Esophagus (tissue), 2 donors: ENCODE results near the gene PDLIM7. TPM values are rescaled to one million over a fixed set of nuclear protein-coding genes. Genes with fewer than 3 reads are reported as not detected.

Experiments
- H3K27ac ChIP-seq, 2 donors: one replicate each; pipeline ENCODE4 v1.5.1; 2013; ENCODE audit warnings: low read depth in 2 of 2, mild to moderate bottlenecking in 2 of 2, inconsistent platforms in 1 of 2, low read length in 1 of 2, moderate library complexity in 1 of 2
- H3K27me3 ChIP-seq, 2 donors: one replicate each; pipeline ENCODE4 v1.6.1; 2013; ENCODE audit warnings: low read length in 2 of 2, control low read depth in 1 of 2, mild to moderate bottlenecking in 1 of 2; ENCODE audit not compliant: insufficient read depth in 2 of 2, control insufficient read depth in 1 of 2
- H3K36me3 ChIP-seq, 2 donors: one replicate each; pipeline ENCODE4 v1.6.1; 2013; ENCODE audit warnings: low read length in 1 of 2; ENCODE audit not compliant: control insufficient read depth in 2 of 2, insufficient read depth in 2 of 2
- H3K4me1 ChIP-seq, 2 donors: one replicate each; pipeline ENCODE4 v1.6.1; 2013; ENCODE audit warnings: low read length in 1 of 2; ENCODE audit not compliant: control insufficient read depth in 2 of 2, insufficient read depth in 2 of 2
- H3K4me3 ChIP-seq, 2 donors: one replicate each; pipeline ENCODE4 v1.5.1; 2013; ENCODE audit warnings: low read length in 2 of 2, mild to moderate bottlenecking in 2 of 2, low read depth in 1 of 2, moderate library complexity in 1 of 2
- H3K9me3 ChIP-seq, 2 donors: one replicate each; pipeline ENCODE4 v1.6.1; 2013; ENCODE audit warnings: mild to moderate bottlenecking in 2 of 2, low read depth in 1 of 2, low read length in 1 of 2, moderate library complexity in 1 of 2; ENCODE audit not compliant: control insufficient read depth in 2 of 2, insufficient read depth in 1 of 2
- WGBS, 2 donors: extraction: QIAGEN DNeasy Blood & Tissue Kit; methylation state at CpG; one replicate each; pipeline ENCODE4 v1.1.7; 2013; 5-methylcytosine and 5-hydroxymethylcytosine counted together
- polyA plus RNA-seq, 2 donors: library from polyadenylated mRNA; stranded (reverse); fragments of 200-250 nt; gene quantifications; one replicate each; pipeline ENCODE4 v1.2.3, GENCODE V29; 2013
- donor health status: healthy with polysubstance abuse.
- donor health status: Bipolar disorder and iron deficiency.

Gene PDLIM7, protein sequence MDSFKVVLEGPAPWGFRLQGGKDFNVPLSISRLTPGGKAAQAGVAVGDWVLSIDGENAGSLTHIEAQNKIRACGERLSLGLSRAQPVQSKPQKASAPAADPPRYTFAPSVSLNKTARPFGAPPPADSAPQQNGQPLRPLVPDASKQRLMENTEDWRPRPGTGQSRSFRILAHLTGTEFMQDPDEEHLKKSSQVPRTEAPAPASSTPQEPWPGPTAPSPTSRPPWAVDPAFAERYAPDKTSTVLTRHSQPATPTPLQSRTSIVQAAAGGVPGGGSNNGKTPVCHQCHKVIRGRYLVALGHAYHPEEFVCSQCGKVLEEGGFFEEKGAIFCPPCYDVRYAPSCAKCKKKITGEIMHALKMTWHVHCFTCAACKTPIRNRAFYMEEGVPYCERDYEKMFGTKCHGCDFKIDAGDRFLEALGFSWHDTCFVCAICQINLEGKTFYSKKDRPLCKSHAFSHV
- polyA plus RNA-seq = 100 to 1,000 TPM in 1 of 2 donors, 10 to 100 TPM in 1; 65.4 to 102 TPM

DNA sequence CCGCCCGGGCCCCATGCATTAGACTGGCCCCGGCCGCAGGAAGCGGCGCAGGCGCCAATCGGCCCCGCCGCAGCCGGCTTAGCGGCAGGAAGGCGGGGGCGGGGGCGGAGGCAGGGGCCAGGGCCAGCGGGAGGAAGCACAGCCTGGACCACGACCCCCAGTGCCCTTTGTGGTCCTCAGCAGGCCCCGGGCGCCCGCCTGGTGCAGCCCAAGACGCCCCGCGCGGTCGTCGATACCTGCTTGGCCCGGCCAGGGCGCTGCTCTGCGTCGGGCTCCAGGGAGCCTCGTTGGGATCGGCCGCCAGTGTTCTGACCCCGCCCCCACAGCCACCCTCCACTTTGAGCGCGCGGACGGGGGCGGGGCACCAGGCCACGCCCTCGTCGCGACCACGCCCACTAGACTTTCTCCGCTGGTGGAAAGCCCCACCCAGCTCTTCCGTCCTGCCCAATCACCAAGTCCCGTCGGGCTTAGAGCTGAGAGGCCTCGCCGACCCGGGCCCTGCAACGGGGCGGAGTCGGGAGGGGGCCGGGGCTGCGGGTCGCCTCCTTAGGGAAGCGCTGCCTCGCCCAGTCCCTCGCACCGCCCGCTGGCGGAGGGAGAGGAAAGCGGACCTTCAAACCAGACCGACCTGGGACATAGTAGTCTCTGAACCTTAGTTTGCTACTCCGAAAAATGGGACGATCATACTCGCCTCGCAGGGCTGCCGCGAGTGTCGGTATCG lies at the start of gene PDLIM7:
PDLIM7 (minus strand) TSS at position 313 of the 721 bp plus-strand sequence. CDS start 1,092 bp downstream, outside the sequence.
- WGBS, 2 donors = 0 to 1% methylated on average over 63 to 73 of the region's 73 CpGs
- Histone ChIP-seq H3K27ac (peak within 1 kb of the TSS; percentile 89 to 92), H3K4me1 (peaks cover 3 to 15% of the 10 kb centered on the region in 2 donors), H3K9me3 (no peaks in the 10 kb centered on the region), H3K27me3 (no peaks in the 10 kb centered on the region), H3K4me3 (peak within 1 kb of the TSS; percentile 53 to 64), H3K36me3 (peaks cover 0 to under 1% of the 10 kb centered on the region in 2 donors)

DNA sequence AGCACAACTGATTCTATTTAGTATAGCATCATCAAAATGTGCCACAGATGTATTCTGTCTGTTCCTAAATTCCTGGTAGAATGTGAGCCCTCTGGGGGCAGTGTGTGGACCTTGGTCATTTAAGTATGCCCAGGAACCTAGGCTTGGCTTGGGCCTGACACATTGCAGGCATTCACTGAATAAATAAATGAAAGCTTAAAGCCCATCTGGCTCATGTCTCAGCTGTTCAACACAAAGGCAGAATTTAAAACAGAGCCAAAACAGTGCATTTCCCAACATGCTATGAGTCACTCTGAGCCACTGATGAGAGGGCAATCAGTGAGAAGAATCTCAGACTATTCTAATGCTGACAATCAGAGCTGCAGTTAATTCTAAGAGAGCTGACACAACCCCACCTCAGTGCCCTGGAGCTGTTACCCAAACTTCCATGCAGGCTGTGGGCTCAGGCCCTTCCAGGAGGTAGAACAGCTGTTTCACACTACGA lies 48.9 kb upstream of the PDLIM7 start:
- Histone ChIP-seq H3K27me3 (no peaks in the 10 kb centered on the region), H3K36me3 (peaks cover 0 to 2% of the 10 kb centered on the region in 2 donors), H3K27ac (peak overlapping the region; percentile 65 to 86), H3K9me3 (no peaks in the 10 kb centered on the region), H3K4me1 (peaks cover 0 to 4% of the 10 kb centered on the region in 2 donors), H3K4me3 (no peak overlapping the region)
- 38 to 41% methylated on average over 1 of the region's 1 CpG for WGBS, 2 donors

DNA sequence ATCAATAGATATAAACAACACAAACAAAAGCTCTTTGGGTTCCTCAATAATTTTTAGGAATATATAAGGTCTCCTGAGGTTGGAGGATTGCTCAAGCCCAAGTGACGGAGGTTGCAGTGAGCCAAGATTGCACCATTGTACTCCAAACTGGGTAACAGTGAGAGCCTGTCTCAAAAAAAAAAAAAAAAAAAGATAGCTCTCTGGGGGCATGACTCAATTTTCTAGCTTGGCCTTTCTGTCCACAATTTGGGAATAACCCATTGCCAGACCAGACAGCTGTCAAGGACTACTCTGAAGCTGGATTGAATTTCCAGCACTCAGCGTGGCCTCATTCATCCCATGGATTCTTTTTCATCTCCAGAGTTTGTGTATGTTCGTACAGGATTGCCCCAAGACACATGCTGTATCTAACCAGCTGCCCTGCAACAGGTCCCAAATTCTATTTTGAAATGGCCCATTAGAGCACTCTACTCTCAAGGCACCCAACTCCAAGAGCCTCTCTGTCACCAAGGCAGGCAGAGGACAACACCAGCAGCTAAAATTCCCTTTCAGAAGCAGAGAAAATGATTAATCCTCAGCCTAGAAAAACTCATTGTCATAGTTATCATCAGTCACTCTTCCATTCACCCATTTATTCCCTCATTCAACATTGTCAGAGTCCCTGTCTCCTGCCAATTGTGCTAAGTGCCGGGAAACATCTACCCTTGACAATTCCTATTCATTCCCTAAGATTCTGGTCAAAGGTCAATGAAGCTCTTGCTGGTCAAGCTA lies 48.3 kb upstream of the PDLIM7 start:
- no peak overlapping the region for H3K4me3 ChIP-seq
- peaks cover 0 to 4% of the 10 kb centered on the region in 2 donors for H3K4me1 ChIP-seq
- no peaks in the 10 kb centered on the region for H3K9me3 ChIP-seq
- WGBS, 2 donors = 42 to 63% methylated on average over 4 of the region's 4 CpGs
- peaks cover 0 to 2% of the 10 kb centered on the region in 2 donors for H3K36me3 ChIP-seq
- H3K27ac ChIP-seq = peak overlapping the region; percentile 65 to 86
- H3K27me3 ChIP-seq = no peaks in the 10 kb centered on the region

DNA sequence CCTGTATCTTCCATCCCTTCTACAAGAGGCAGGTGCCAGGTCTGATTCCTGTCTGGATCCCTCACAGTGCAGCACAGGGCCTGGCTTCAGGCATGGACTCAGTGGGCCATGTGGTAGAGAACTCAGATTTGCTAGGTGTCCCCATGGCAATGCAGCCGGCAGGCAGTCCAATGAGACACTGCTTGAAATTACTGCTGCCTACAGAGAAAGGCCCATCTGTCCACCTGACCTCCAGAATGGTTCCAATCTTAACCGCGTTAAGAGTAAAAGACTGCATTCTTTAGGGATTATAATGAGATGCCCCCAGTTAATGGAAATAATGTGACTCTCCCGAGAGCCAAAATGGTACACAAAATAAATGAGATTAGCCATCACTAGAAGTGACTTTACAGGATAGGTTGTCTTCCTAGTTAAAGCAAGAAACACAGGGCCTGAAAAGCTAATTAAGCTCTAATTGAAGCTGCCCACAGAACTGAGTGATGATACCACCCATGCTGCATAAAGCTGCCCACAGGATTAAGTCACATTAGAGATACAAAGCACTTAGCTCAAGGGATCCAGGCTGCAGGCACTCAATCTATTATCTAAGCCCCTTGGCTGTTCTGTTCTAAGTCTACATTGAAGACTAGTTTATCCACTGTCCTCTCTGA lies 45.5 kb upstream of the PDLIM7 start:
- Histone ChIP-seq H3K27me3 (no peaks in the 10 kb centered on the region), H3K4me3 (no peak overlapping the region), H3K36me3 (peaks cover 0 to 12% of the 10 kb centered on the region in 2 donors), H3K9me3 (no peaks in the 10 kb centered on the region), H3K4me1 (peaks cover 0 to 8% of the 10 kb centered on the region in 2 donors), H3K27ac (no peak overlapping the region)
- WGBS, 2 donors = 92 to 95% methylated on average over 4 of the region's 4 CpGs

DNA sequence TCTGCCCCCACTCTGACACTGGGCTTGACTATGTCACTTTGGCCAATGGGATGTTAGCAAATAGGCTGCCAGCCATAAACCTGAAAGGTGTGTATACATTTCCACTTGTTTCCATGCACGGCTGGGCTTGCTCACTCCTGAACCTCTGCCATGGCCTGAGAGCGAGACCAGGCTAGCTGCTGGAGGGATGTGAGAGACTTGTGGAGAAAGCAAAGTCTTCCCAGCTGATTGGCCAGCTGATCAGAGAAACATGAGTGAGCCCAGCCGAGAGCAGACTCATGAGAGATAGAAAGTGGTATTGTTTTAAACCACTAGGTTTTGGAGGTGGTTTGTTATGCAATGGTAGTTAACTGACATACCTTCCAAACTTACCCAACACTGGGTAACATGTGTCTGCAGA lies 43.0 kb upstream of the PDLIM7 start:
- Histone ChIP-seq H3K4me1 (peaks cover 0 to 6% of the 10 kb centered on the region in 2 donors), H3K9me3 (no peaks in the 10 kb centered on the region), H3K27me3 (no peaks in the 10 kb centered on the region), H3K36me3 (peaks cover 3 to 23% of the 10 kb centered on the region in 2 donors), H3K4me3 (no peak overlapping the region), H3K27ac (peak overlapping the region; percentile 31 to 50)
- WGBS, 2 donors = 49 to 57% methylated on average over 3 of the region's 3 CpGs

DNA sequence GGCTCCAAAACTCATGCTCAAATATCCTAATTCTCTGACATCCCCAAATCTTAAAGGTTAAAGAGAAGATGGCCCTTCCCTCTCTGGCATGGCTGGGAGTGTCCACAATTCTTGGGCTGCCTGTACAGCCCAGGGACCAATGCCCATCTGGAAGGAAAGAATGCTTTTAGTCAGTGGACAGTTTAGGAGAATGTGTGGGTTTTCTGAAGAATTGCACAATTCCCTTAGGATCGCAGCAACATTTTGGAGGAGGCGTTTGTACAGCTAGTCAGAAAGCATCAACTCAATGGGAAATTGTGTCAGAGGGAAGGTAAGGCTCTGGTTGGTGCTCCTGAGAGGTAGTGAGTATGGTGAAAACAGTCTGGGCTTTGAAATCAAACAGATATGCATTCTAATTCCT lies 42.0 kb upstream of the PDLIM7 start:
- Histone ChIP-seq H3K27me3 (no peaks in the 10 kb centered on the region), H3K36me3 (peaks cover 3 to 23% of the 10 kb centered on the region in 2 donors), H3K4me1 (peaks cover 0 to 6% of the 10 kb centered on the region in 2 donors), H3K9me3 (no peaks in the 10 kb centered on the region), H3K27ac (peak overlapping the region in 1 of 2 donors; percentile 26), H3K4me3 (no peak overlapping the region)
- WGBS, 2 donors = 52 to 55% methylated on average over 2 of the region's 2 CpGs

DNA sequence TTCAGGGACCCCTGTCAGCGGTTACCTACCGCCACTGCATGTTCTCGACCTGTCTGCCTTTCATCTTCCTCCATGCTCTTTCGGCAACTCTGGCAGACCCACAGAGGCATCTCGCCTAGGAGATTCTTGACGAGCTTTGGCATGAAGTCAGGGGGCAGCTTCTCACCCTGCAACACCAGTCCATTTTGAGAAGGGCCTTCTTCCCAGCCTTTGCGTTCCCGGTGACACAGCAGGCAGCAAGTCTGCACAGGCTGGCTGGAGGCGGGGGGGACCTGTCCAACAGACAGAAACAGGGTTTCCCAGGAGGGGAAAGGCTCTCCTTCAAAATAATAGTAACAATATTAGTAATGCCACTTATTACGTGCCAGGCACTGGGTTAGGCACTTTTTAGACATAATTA lies 41.5 kb upstream of the PDLIM7 start:
- Histone ChIP-seq H3K9me3 (no peaks in the 10 kb centered on the region), H3K4me3 (no peak overlapping the region), H3K4me1 (peaks cover 0 to 6% of the 10 kb centered on the region in 2 donors), H3K27me3 (no peaks in the 10 kb centered on the region), H3K36me3 (peaks cover 3 to 23% of the 10 kb centered on the region in 2 donors), H3K27ac (peak overlapping the region in 1 of 2 donors; percentile 45)
- WGBS, 2 donors = 55 to 75% methylated on average over 10 of the region's 10 CpGs

DNA sequence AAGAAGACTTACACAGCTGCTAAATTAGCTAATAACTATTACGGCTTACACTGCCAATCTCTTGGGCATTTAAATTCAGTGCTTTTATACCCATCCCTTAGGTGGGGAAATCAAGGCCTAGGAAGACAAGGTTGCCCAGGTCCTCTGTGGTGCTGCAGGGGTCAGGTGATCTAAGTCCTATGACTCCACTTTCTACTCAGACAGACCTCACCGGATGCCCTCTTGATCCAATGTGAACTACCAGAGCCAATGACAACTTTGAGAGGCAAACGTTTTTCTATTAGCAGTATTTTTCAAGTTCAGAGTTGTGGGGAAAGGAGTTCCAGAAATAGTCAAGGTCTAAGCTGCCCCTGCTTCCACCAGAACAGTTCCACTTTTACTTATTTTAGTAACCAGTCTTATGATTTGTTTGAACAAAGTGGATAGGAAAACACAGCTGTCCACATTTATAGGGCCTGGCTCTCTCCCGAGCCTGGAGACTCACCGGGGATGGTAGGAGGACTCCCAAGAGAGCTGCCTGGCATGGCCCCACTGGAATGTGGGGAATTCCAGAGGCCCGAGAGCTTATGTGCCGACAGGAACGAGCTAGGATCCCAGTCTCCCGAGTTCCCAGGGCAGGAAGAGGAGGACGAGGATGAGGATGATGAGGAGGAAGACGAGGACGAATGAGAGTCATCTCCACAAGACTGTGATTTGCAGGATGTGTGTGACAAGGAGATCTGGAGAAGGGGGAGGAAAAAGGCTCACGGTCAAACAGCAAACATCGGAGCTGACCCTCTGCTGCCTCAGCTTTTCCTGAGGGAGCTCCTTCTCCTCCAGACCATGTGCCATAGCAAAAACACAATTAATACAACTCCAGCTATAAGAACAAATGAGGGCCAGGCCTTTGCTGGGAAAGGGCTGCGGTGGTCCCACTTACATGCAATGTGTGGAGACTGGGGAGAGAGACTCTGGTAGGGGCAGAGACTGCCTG lies 40.3 kb upstream of the PDLIM7 start:
- H3K9me3 ChIP-seq = no peaks in the 10 kb centered on the region
- H3K4me1 ChIP-seq = peaks cover 0 to 6% of the 10 kb centered on the region in 2 donors
- H3K27me3 ChIP-seq = no peaks in the 10 kb centered on the region
- peak overlapping the region; percentile 45 to 51 for H3K27ac ChIP-seq
- peaks cover 3 to 26% of the 10 kb centered on the region in 2 donors for H3K36me3 ChIP-seq
- H3K4me3 ChIP-seq = no peak overlapping the region
- 35 to 43% methylated on average over 15 of the region's 15 CpGs for WGBS, 2 donors
